Measurements from ENCODE around the gene SNORC. TPM values are rescaled to one million over a fixed set of nuclear protein-coding genes. Genes with fewer than 3 reads are reported as not detected.

The SNORC gene
- total and polyA plus RNA-seq, 2 of the 13 experiments (the other 11 are each of a cell fraction or from before 2014, with no cell fraction given): 59.1 to 86.1 TPM

DNA sequence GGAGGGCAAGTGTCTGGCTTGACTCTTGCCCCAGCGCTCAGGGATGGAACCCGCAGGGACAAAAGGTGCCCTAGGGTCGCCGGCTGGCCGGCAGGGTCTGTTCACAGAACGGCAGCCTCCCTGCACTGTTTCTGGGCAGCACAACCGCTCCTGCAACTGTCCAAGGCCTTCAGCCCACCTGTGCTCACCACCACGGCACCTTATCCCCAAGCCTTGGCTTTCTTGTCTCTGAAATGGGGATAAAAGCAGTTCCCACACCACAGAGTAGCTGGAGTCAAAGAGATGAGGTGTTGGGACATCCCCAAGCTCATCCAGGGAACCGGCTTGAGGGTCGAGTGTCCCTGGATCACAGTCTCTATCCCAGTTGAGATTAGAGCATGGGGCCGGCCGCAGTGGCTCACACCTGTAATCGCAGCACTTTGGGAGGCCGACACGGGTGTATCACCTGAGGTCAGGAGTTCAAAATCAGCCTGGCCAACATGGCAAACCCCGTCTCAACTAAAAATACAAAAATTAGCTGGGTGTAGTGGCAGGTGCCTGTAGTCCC, 4.7 kb downstream of the SNORC start (continued):
- TF ChIP-seq HIVEP1 (CRISPR knock-in tag; IDR thresholded peaks at IDR 0.05) (0 out of 2 replicates have a peak, but pooled peaks have one; percentile 13), ZNF619 (CRISPR knock-in tag; IDR thresholded peaks at IDR 0.05) (0 out of 2 replicates have a peak, but pooled peaks have one; percentile 22), ZNF235 (CRISPR knock-in tag; IDR thresholded peaks at IDR 0.05; ENCODE audit: borderline replicate concordance) (0 out of 2 replicates have a peak, but pooled peaks have one; percentile 58), ZNF253 (CRISPR knock-in tag; IDR thresholded peaks at IDR 0.05; ENCODE audit: borderline replicate concordance) (peak; percentile 73; the same call in 1 of the 2 replicates), AGO2 (optimal IDR thresholded peaks at IDR 0.05; ENCODE audit: low read depth, low read length) (peak; percentile 73), ZFYVE20 (CRISPR knock-in tag; IDR thresholded peaks at IDR 0.05; ENCODE audit: borderline replicate concordance, low read depth) (no peak), CHD2 (IDR thresholded peaks at IDR 0.05; ENCODE audit: low read depth, low read length) (no peak), MED1 (CRISPR knock-in tag; IDR thresholded peaks at IDR 0.05) (0 out of 2 replicates have a peak, but pooled peaks have one; percentile 29), KDM5B (CRISPR knock-in tag; IDR thresholded peaks at IDR 0.05; ENCODE audit: borderline replicate concordance) (0 out of 2 replicates have a peak, but pooled peaks have one; percentile 32), ZNF768 (CRISPR knock-in tag; IDR thresholded peaks at IDR 0.05) (peak; percentile 30; the same call in 1 of the 2 replicates), MED8 (CRISPR knock-in tag; IDR thresholded peaks at IDR 0.05; ENCODE audit: insufficient replicate concordance) (peak; percentile 17), KLF13 (CRISPR knock-in tag; IDR thresholded peaks at IDR 0.05) (0 out of 2 replicates have a peak, but pooled peaks have one; percentile 50), SYNCRIP (IDR thresholded peaks at IDR 0.05; ENCODE audit: insufficient read depth, low read depth, low read length) (no peak), NRL (CRISPR knock-in tag; IDR thresholded peaks at IDR 0.05; ENCODE audit: borderline replicate concordance) (0 out of 2 replicates have a peak, but pooled peaks have one; percentile 43), SALL2 (CRISPR knock-in tag; IDR thresholded peaks at IDR 0.05) (0 out of 2 replicates have a peak, but pooled peaks have one; percentile 47), RXRB (CRISPR knock-in tag; IDR thresholded peaks at IDR 0.05; ENCODE audit: borderline replicate concordance) (no peak), ZBTB38 (CRISPR knock-in tag; IDR thresholded peaks at IDR 0.05) (peak; percentile 83; the same call in 1 of the 2 replicates), SCMH1 (CRISPR knock-in tag; IDR thresholded peaks at IDR 0.05; ENCODE audit: borderline replicate concordance) (no peak)
- TF ChIP-seq, protein P1, sequence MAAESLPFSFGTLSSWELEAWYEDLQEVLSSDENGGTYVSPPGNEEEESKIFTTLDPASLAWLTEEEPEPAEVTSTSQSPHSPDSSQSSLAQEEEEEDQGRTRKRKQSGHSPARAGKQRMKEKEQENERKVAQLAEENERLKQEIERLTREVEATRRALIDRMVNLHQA (CRISPR knock-in tag; IDR thresholded peaks at IDR 0.05): no peak
- TF ChIP-seq, protein P2, sequence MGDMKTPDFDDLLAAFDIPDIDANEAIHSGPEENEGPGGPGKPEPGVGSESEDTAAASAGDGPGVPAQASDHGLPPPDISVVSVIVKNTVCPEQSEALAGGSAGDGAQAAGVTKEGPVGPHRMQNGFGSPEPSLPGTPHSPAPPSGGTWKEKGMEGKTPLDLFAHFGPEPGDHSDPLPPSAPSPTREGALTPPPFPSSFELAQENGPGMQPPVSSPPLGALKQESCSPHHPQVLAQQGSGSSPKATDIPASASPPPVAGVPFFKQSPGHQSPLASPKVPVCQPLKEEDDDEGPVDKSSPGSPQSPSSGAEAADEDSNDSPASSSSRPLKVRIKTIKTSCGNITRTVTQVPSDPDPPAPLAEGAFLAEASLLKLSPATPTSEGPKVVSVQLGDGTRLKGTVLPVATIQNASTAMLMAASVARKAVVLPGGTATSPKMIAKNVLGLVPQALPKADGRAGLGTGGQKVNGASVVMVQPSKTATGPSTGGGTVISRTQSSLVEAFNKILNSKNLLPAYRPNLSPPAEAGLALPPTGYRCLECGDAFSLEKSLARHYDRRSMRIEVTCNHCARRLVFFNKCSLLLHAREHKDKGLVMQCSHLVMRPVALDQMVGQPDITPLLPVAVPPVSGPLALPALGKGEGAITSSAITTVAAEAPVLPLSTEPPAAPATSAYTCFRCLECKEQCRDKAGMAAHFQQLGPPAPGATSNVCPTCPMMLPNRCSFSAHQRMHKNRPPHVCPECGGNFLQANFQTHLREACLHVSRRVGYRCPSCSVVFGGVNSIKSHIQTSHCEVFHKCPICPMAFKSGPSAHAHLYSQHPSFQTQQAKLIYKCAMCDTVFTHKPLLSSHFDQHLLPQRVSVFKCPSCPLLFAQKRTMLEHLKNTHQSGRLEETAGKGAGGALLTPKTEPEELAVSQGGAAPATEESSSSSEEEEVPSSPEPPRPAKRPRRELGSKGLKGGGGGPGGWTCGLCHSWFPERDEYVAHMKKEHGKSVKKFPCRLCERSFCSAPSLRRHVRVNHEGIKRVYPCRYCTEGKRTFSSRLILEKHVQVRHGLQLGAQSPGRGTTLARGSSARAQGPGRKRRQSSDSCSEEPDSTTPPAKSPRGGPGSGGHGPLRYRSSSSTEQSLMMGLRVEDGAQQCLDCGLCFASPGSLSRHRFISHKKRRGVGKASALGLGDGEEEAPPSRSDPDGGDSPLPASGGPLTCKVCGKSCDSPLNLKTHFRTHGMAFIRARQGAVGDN (CRISPR knock-in tag; IDR thresholded peaks at IDR 0.05): peak; percentile 36; the same call in 1 of the 2 replicates
- TF ChIP-seq, protein P3, sequence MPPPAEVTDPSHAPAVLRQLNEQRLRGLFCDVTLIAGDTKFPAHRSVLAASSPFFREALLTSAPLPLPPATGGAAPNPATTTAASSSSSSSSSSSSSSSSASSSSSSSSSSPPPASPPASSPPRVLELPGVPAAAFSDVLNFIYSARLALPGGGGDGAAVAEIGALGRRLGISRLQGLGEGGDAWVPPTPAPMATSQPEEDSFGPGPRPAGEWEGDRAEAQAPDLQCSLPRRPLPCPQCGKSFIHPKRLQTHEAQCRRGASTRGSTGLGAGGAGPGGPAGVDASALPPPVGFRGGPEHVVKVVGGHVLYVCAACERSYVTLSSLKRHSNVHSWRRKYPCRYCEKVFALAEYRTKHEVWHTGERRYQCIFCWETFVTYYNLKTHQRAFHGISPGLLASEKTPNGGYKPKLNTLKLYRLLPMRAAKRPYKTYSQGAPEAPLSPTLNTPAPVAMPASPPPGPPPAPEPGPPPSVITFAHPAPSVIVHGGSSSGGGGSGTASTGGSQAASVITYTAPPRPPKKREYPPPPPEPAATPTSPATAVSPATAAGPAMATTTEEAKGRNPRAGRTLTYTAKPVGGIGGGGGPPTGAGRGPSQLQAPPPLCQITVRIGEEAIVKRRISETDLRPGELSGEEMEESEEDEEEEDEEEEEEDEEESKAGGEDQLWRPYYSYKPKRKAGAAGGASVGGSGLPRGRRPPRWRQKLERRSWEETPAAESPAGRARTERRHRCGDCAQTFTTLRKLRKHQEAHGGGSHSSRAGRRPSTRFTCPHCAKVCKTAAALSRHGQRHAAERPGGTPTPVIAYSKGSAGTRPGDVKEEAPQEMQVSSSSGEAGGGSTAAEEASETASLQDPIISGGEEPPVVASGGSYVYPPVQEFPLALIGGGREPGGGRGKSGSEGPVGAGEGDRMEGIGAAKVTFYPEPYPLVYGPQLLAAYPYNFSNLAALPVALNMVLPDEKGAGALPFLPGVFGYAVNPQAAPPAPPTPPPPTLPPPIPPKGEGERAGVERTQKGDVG (CRISPR knock-in tag; IDR thresholded peaks at IDR 0.05; ENCODE audit: borderline replicate concordance): peak; percentile 50; the same call in 1 of the 2 replicates
